DOHH2 (cell line): ENCODE data around the gene DIS3L2.

Source experiments
- H3F3A ChIP-seq: fragments of 200-600 bp; sonication (generic), shearing (Covaris generic); 2 replicates; pipeline ENCODE4 v1.6.0; 2016; ENCODE audit warnings: antibody characterized with exemption, mild to moderate bottlenecking; ENCODE audit not compliant: control insufficient read depth, insufficient read depth
- H3K27ac ChIP-seq: fragments of 200-600 bp; sonication (generic); 2 replicates; pipeline ENCODE4 v1.5.1; 2014; ENCODE audit warnings: low read depth, mild to moderate bottlenecking, low read length, moderate library complexity
- H3K27me3 ChIP-seq: fragments of 200-600 bp; sonication (generic); 2 replicates; pipeline ENCODE4 v1.6.1; 2014; ENCODE audit warnings: mild to moderate bottlenecking, low read length, mixed read lengths; ENCODE audit not compliant: control insufficient read depth
- H3K36me3 ChIP-seq: fragments of 200-600 bp; sonication (generic); 2 replicates; pipeline ENCODE4 v1.6.1; 2014; ENCODE audit warnings: mild to moderate bottlenecking, low read length, moderate library complexity, mixed read lengths; ENCODE audit not compliant: control insufficient read depth
- H3K4me1 ChIP-seq: fragments of 200-600 bp; sonication (generic); 2 replicates; pipeline ENCODE4 v1.6.1; 2014; ENCODE audit warnings: mild to moderate bottlenecking, low read length, mixed read lengths; ENCODE audit not compliant: control insufficient read depth
- H3K4me2 ChIP-seq: fragments of 200-600 bp; sonication (generic); 2 replicates; pipeline ENCODE4 v1.6.0; 2014; ENCODE audit warnings: mild to moderate bottlenecking, low read length, moderate library complexity
- H3K4me3 ChIP-seq: fragments of 200-600 bp; sonication (generic); 2 replicates; pipeline ENCODE4 v1.5.1; 2014; ENCODE audit warnings: mild to moderate bottlenecking, low read length, mixed read lengths
- H3K79me2 ChIP-seq: fragments of 200-600 bp; sonication (generic); 2 replicates; pipeline ENCODE4 v1.6.1; 2014; ENCODE audit warnings: mild to moderate bottlenecking, low read length, mixed read lengths; ENCODE audit not compliant: control insufficient read depth
- H3K9me2 ChIP-seq: fragments of 200-600 bp; sonication (generic); replicated peaks from 2 replicates; pipeline ENCODE4 v1.6.1; 2014; ENCODE audit warnings: mild to moderate bottlenecking, low read length, mixed read lengths; ENCODE audit not compliant: control insufficient read depth
- H3K9me3 ChIP-seq: fragments of 200-600 bp; sonication (generic); 2 replicates; pipeline ENCODE4 v1.6.1; 2014; ENCODE audit warnings: antibody characterized with exemption, low read length, mixed read lengths; ENCODE audit not compliant: control insufficient read depth, insufficient read depth
- H4K20me1 ChIP-seq: fragments of 200-600 bp; sonication (generic); 2 replicates; pipeline ENCODE4 v1.6.0; 2014; ENCODE audit warnings: low read depth, mild to moderate bottlenecking, antibody characterized with exemption, low read length, moderate library complexity; ENCODE audit not compliant: control insufficient read depth, insufficient read depth
- CTCF ChIP-seq: fragments of 200-600 bp; sonication (generic); IDR thresholded peaks from one replicate; pipeline ENCODE4 v1.5.1; 2014; ENCODE audit warnings: antibody characterized with exemption, mild to moderate bottlenecking, low read depth, low read length; ENCODE audit not compliant: poor library complexity, severe bottlenecking
- EZH2phosphoT487 ChIP-seq: fragments of 200-600 bp; sonication (generic); IDR thresholded peaks from 2 replicates; pipeline ENCODE4 v1.6.1; 2017; ENCODE audit warnings: borderline replicate concordance, mild to moderate bottlenecking, antibody characterized with exemption, low read length, moderate library complexity, mixed read lengths

DIS3L2 gene

GRCh38 chr2:231935207-231935524, 26.3 kb upstream of the DIS3L2 start:
- Histone ChIP-seq H3K9me2 (no peaks in the 10 kb centered on the region), H3K36me3 (no peaks in the 10 kb centered on the region), H3K4me1 (peaks cover 24% of the 10 kb centered on the region), H3F3A (0 out of 2 replicates have a peak, but pooled peaks cover 5% of the 10 kb centered on the region), H3K79me2 (no peaks in the 10 kb centered on the region), H3K27ac (no peak overlapping the region), H3K4me2 (no peak overlapping the region), H3K4me3 (no peak overlapping the region), H3K9me3 (no peaks in the 10 kb centered on the region), H3K27me3 (peaks cover 13% of the 10 kb centered on the region; the same call in 1 of the 2 replicates), H4K20me1 (no peaks in the 10 kb centered on the region)
- TF ChIP-seq CTCF (no peak), EZH2phosphoT487 (no peak)

- H3K4me1 ChIP-seq, result peaks cover 24% of the 10 kb centered on the region
- H3K4me3 ChIP-seq, result no peak overlapping the region
- H3K9me3 ChIP-seq, result no peaks in the 10 kb centered on the region
- H3K4me2 ChIP-seq, result no peak overlapping the region
- no peak overlapping the region for H3K27ac ChIP-seq
- 0 out of 2 replicates have a peak, but pooled peaks cover 5% of the 10 kb centered on the region for H3F3A ChIP-seq
- peaks cover 9% of the 10 kb centered on the region; the same call in 1 of the 2 replicates for H3K27me3 ChIP-seq
- H4K20me1 ChIP-seq, result no peaks in the 10 kb centered on the region
- no peaks in the 10 kb centered on the region for H3K9me2 ChIP-seq
- H3K36me3 ChIP-seq, result no peaks in the 10 kb centered on the region
- TF ChIP-seq CTCF (no peak), EZH2phosphoT487 (no peak)
- H3K79me2 ChIP-seq, result no peaks in the 10 kb centered on the region
Measured at GRCh38 chr2:231935815-231936214, 25.7 kb upstream of the DIS3L2 start.

- no peaks in the 10 kb centered on the region for H3K79me2 ChIP-seq
Measured at GRCh38 chr2:231936491-231936890, 25.0 kb upstream of the DIS3L2 start.

More at GRCh38 chr2:231936491-231936890, 25.0 kb upstream of the DIS3L2 start:
- Histone ChIP-seq H3K4me3 (no peak overlapping the region), H3K9me2 (no peaks in the 10 kb centered on the region), H3K36me3 (no peaks in the 10 kb centered on the region), H3K4me1 (peaks cover 24% of the 10 kb centered on the region), H3K9me3 (no peaks in the 10 kb centered on the region), H3K4me2 (no peak overlapping the region), H4K20me1 (no peaks in the 10 kb centered on the region), H3K27ac (no peak overlapping the region), H3F3A (0 out of 2 replicates have a peak, but pooled peaks cover 5% of the 10 kb centered on the region), H3K27me3 (0 out of 2 replicates have a peak, but pooled peaks cover 3% of the 10 kb centered on the region)
- TF ChIP-seq CTCF (no peak), EZH2phosphoT487 (no peak)
